ENCODE results near the gene EDA. TPM values are rescaled to one million over a fixed set of nuclear protein-coding genes. Genes with fewer than 3 reads are reported as not detected.

Gene EDA
- total RNA-seq, 2 donors from 2014 or later: 4.0 to 4.7 TPM

- H3K4me3 ChIP-seq: no peak overlapping the region
- H3K36me3 ChIP-seq (replicated peaks in 1 of 2; ENCODE audit: insufficient read depth in 1 of 2, low read depth in 2 of 2): no peaks in the 10 kb centered on the region
- DNase-seq: no peak
- no peak for TF ChIP-seq POLR2A (IDR thresholded peaks at IDR 0.05)
- TF ChIP-seq, protein P1, sequence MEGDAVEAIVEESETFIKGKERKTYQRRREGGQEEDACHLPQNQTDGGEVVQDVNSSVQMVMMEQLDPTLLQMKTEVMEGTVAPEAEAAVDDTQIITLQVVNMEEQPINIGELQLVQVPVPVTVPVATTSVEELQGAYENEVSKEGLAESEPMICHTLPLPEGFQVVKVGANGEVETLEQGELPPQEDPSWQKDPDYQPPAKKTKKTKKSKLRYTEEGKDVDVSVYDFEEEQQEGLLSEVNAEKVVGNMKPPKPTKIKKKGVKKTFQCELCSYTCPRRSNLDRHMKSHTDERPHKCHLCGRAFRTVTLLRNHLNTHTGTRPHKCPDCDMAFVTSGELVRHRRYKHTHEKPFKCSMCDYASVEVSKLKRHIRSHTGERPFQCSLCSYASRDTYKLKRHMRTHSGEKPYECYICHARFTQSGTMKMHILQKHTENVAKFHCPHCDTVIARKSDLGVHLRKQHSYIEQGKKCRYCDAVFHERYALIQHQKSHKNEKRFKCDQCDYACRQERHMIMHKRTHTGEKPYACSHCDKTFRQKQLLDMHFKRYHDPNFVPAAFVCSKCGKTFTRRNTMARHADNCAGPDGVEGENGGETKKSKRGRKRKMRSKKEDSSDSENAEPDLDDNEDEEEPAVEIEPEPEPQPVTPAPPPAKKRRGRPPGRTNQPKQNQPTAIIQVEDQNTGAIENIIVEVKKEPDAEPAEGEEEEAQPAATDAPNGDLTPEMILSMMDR (IDR thresholded peaks at IDR 0.05): no peak
- WGBS, 2 donors: 22 to 24% methylated on average over 7 of the region's 7 CpGs
- H3K4me1 ChIP-seq: no peaks in the 10 kb centered on the region
- intact Hi-C loops (cut with DNase I): no loop called here
- no peak for ATAC-seq
- no peaks in the 10 kb centered on the region for H3K9me3 ChIP-seq
- no peaks in the 10 kb centered on the region for H3K27me3 ChIP-seq
- no peak overlapping the region for H3K27ac ChIP-seq
Observed at GRCh38 chrX:69615342-69615741, 571 bp upstream of the EDA start.

GRCh38 chrX:69616457-69617203 is 717 bp downstream of the EDA start:
- Histone ChIP-seq H3K9me3 (no peaks in the 10 kb centered on the region), H3K4me3 (peak overlapping the region in 1 of 2 donors; percentile 18), H3K36me3 (replicated peaks in 1 of 2; ENCODE audit: insufficient read depth in 1 of 2, low read depth in 2 of 2) (no peaks in the 10 kb centered on the region), H3K27me3 (no peaks in the 10 kb centered on the region), H3K4me1 (no peaks in the 10 kb centered on the region), H3K27ac (peak overlapping the region in 3 of 4 donors; percentile 21 to 50 (median 28))
- no peak for TF ChIP-seq POLR2A (IDR thresholded peaks at IDR 0.05)
- TF ChIP-seq, protein P1 (IDR thresholded peaks at IDR 0.05): no peak
- WGBS, 2 donors: 0 to 1% methylated on average over 6 to 31 of the region's 53 CpGs
- ATAC-seq (peak; percentile 31), DNase-seq (peak; percentile 11 to 37 (median 22))
- intact Hi-C loops (cut with DNase I): no loop called here

DNA sequence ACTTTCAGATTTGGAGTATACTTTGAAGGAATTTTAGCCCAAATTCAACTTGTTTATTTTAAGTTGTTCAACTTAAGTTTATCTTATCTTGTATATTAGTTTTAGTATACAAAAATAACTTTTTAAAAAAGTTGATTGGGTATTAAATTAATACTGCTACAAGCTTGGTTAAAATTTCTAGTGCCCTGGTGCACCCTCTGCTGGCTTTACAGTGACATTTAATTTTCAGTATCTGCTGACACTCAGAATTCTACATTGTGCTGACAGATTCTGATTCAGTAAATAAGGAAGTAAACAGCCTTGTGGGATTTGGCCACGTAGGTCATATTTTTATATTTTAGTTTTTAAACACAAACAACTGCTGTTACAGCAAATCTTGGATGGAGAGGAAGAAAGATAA is 2.9 kb downstream of the EDA start:
- no peak for ATAC-seq
- Histone ChIP-seq H3K36me3 (replicated peaks in 1 of 2; ENCODE audit: insufficient read depth in 1 of 2, low read depth in 2 of 2) (no peaks in the 10 kb centered on the region), H3K27ac (no peak overlapping the region), H3K4me1 (no peaks in the 10 kb centered on the region), H3K9me3 (no peaks in the 10 kb centered on the region), H3K27me3 (no peaks in the 10 kb centered on the region), H3K4me3 (no peak overlapping the region)
- TF ChIP-seq, protein P1 (IDR thresholded peaks at IDR 0.05): peak; percentile 30 to 62 (median 37)
- TF ChIP-seq POLR2A (IDR thresholded peaks at IDR 0.05): no peak
- peak; percentile 13 to 30 (median 18) for DNase-seq
- WGBS, 2 donors: 0% methylated on average over 1 of the region's 1 CpG
- intact Hi-C loops (cut with DNase I): no loop called here

- Histone ChIP-seq H3K9me3 (no peaks in the 10 kb centered on the region), H3K4me1 (no peaks in the 10 kb centered on the region), H3K36me3 (replicated peaks in 1 of 2; ENCODE audit: insufficient read depth in 1 of 2, low read depth in 2 of 2) (no peaks in the 10 kb centered on the region), H3K4me3 (no peak overlapping the region), H3K27me3 (no peaks in the 10 kb centered on the region), H3K27ac (no peak overlapping the region)
- no peak for ATAC-seq
- TF ChIP-seq, protein P1 (IDR thresholded peaks at IDR 0.05): no peak
- TF ChIP-seq POLR2A (IDR thresholded peaks at IDR 0.05): no peak
- 71 to 82% methylated on average over 1 of the region's 1 CpG for WGBS, 2 donors
- DNase-seq: no peak
- intact Hi-C loops (cut with DNase I): no loop called here
Observed at GRCh38 chrX:69626129-69626528, 10.2 kb downstream of the EDA start.

DNA sequence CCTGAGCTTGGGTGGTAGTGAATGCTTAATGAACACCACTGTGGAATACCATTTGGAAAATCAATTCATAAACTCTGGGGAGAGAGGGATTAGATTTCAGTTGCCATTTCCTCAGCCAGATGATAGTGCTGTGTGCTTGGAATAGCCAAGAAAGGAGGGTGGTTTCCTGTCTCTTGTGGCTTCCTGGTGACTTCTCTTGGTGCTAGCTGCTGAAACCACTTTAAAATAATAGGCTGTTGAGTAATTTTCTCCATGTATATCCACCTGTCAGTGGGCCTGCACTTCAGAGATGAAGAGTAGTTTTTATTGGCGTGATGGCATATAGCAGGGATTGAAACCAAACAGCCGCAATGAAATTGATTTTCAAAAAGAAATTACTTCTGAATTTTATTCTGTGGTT is 11.8 kb downstream of the EDA start:
- no peaks in the 10 kb centered on the region for H3K4me1 ChIP-seq
- TF ChIP-seq POLR2A (IDR thresholded peaks at IDR 0.05): no peak
- TF ChIP-seq, protein P1 (IDR thresholded peaks at IDR 0.05): no peak

More for the DNA sequence above, 11.8 kb downstream of the EDA start:
- WGBS, 2 donors: 90 to 100% methylated on average over 2 of the region's 2 CpGs
- Histone ChIP-seq H3K27ac (no peak overlapping the region), H3K36me3 (replicated peaks in 1 of 2; ENCODE audit: insufficient read depth in 1 of 2, low read depth in 2 of 2) (no peaks in the 10 kb centered on the region), H3K4me3 (no peak overlapping the region), H3K27me3 (no peaks in the 10 kb centered on the region), H3K9me3 (no peaks in the 10 kb centered on the region)
- DNase-seq: no peak
- intact Hi-C loops (cut with DNase I): no loop called here
- ATAC-seq: no peak

Data from body of pancreas (tissue), 4 donors.